ENCODE data around the gene HNRNPR. TPM values are rescaled to one million over a fixed set of nuclear protein-coding genes. Genes with fewer than 3 reads are reported as not detected.

The HNRNPR gene
- total RNA-seq, 1 donor from 2014 or later = 21.5 TPM

DNA sequence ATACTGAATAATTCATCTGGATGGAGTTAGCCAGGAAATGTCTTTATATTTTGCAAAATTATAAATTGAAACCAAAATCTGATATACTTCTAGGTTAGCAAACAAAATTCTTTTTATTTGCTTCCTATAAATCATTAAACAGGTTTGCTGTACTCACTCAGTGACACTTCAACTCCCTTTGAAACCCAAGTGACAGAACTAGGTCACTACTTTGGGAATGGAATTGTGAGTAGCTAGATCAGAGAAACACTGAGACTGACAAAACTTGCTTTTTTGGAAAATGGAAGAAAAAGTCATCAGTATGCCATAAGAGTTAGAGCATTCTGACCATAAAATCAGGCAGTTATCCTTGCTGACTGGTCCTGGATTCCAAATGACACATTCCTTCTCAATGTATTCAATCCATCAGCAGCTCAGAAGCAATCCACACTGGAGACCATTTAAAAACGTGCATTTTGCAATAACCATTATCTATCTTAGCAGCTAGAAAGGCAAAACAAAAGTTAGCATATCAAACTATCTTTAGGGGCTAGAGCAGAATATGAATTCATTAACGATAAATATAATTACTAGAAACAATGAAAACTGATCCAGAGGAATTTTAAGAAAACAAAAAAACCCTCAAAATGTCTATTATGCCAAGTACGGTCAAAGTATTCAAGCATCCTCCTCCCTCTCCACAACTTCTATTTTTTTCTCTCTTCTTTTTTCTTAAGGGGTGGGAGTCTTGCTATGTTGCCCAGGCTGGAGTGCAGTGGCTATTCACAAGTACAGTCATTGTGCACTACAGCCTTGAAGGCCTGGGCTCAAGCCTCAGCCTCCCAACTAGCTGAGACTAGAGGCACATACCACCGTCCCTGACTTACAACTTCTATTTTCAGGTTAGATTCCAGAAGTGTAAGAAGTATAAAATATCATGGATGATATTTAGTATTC lies 60.1 kb downstream of the HNRNPR start:
- no peak overlapping the region for H3K4me3 ChIP-seq
- intact Hi-C loops (cut with DNase I) = no loop called here
- H3K9me3 ChIP-seq = no peaks in the 10 kb centered on the region
- no peaks in the 10 kb centered on the region for H3K4me1 ChIP-seq
- no peak for DNase-seq (ENCODE audit: low spot score in 2 of 2)
- H3K27ac ChIP-seq = no peak overlapping the region
- peaks cover 21 to 25% of the 10 kb centered on the region in 2 donors for H3K36me3 ChIP-seq
- H3K27me3 ChIP-seq = no peaks in the 10 kb centered on the region
- TF ChIP-seq, protein P1, sequence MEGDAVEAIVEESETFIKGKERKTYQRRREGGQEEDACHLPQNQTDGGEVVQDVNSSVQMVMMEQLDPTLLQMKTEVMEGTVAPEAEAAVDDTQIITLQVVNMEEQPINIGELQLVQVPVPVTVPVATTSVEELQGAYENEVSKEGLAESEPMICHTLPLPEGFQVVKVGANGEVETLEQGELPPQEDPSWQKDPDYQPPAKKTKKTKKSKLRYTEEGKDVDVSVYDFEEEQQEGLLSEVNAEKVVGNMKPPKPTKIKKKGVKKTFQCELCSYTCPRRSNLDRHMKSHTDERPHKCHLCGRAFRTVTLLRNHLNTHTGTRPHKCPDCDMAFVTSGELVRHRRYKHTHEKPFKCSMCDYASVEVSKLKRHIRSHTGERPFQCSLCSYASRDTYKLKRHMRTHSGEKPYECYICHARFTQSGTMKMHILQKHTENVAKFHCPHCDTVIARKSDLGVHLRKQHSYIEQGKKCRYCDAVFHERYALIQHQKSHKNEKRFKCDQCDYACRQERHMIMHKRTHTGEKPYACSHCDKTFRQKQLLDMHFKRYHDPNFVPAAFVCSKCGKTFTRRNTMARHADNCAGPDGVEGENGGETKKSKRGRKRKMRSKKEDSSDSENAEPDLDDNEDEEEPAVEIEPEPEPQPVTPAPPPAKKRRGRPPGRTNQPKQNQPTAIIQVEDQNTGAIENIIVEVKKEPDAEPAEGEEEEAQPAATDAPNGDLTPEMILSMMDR (IDR thresholded peaks at IDR 0.05) = no peak

GRCh38 chr1:23282957-23283356 lies 61.1 kb downstream of the HNRNPR start:
- Histone ChIP-seq H3K36me3 (peaks cover 16 to 22% of the 10 kb centered on the region in 2 donors), H3K9me3 (no peaks in the 10 kb centered on the region), H3K27me3 (no peaks in the 10 kb centered on the region), H3K27ac (no peak overlapping the region), H3K4me1 (no peaks in the 10 kb centered on the region), H3K4me3 (no peak overlapping the region)
- TF ChIP-seq, protein P1 (IDR thresholded peaks at IDR 0.05) = no peak
- no peak for DNase-seq (ENCODE audit: low spot score in 2 of 2)
- intact Hi-C loops (cut with DNase I) = no loop called here

GRCh38 chr1:23278717-23279116 lies 65.4 kb downstream of the HNRNPR start:
- H3K27me3 ChIP-seq = no peaks in the 10 kb centered on the region
- H3K9me3 ChIP-seq = no peaks in the 10 kb centered on the region
- no peak overlapping the region for H3K4me3 ChIP-seq
- intact Hi-C loops (cut with DNase I) = no loop called here
- DNase-seq (ENCODE audit: low spot score in 2 of 2) = no peak
- peaks cover 12 to 16% of the 10 kb centered on the region in 2 donors for H3K36me3 ChIP-seq
- no peak overlapping the region for H3K27ac ChIP-seq
- no peaks in the 10 kb centered on the region for H3K4me1 ChIP-seq
- TF ChIP-seq, protein P1 (IDR thresholded peaks at IDR 0.05) = no peak

GRCh38 chr1:23276531-23276930 lies 67.6 kb downstream of the HNRNPR start:
- intact Hi-C loops (cut with DNase I) = no loop called here

GRCh38 chr1:23274134-23274505 lies 70.0 kb downstream of the HNRNPR start:
- no peak for DNase-seq (ENCODE audit: low spot score in 2 of 2)
- intact Hi-C loops (cut with DNase I) = no loop called here
- Histone ChIP-seq H3K9me3 (no peaks in the 10 kb centered on the region), H3K36me3 (no peaks in the 10 kb centered on the region), H3K4me1 (no peaks in the 10 kb centered on the region), H3K27me3 (no peaks in the 10 kb centered on the region), H3K4me3 (no peak overlapping the region), H3K27ac (no peak overlapping the region)
- TF ChIP-seq, protein P1 (IDR thresholded peaks at IDR 0.05) = no peak

More at GRCh38 chr1:23276531-23276930, 67.6 kb downstream of the HNRNPR start:
- Histone ChIP-seq H3K27me3 (no peaks in the 10 kb centered on the region), H3K9me3 (no peaks in the 10 kb centered on the region), H3K27ac (no peak overlapping the region), H3K36me3 (peaks cover 2 to 9% of the 10 kb centered on the region in 2 donors), H3K4me3 (no peak overlapping the region), H3K4me1 (no peaks in the 10 kb centered on the region)
- TF ChIP-seq, protein P1 (IDR thresholded peaks at IDR 0.05) = no peak
- DNase-seq (ENCODE audit: low spot score in 2 of 2) = no peak

All from ascending aorta (tissue), 2 donors.